Measurements from ENCODE around the gene ARID1B. TPM values are rescaled to one million over a fixed set of nuclear protein-coding genes. Genes with fewer than 3 reads are reported as not detected.

The ARID1B gene
- total RNA-seq, 1 donor from 2014 or later, result 16.3 TPM

DNA sequence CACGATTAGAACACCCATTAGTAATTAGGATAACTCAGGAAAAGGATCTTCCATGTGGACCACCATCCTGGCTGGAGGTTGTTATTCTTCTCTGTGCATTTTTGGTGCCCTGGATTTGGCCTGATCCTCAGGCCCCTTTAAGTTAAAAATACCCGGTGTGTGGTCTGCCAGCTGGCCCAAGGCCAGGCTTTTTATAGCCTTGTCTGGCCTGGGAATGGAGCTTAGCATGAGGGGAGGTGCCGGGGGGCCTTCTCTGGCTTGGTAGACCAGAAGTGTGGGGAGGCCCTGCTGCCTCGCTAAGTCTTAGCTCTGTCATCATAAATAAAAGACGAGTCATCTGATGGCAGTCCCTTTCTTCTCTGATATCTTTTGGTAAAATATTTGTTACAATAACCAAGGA, 71.4 kb downstream of the ARID1B start:
- Histone ChIP-seq H3K4me3 (ENCODE audit: low read depth, low read length) (no peak overlapping the region), H3K27me3 (ENCODE audit: control insufficient read depth, insufficient read depth, low read length) (no peaks in the 10 kb centered on the region), H3K36me3 (ENCODE audit: control insufficient read depth, insufficient read depth, low read length) (no peaks in the 10 kb centered on the region)
- DNase-seq (ENCODE audit: low read depth), result no peak
- FAIRE-seq, result no peak
- no peak for TF ChIP-seq CTCF (IDR thresholded peaks at IDR 0.05; ENCODE audit: insufficient read depth, low read length, severe bottlenecking)

DNA sequence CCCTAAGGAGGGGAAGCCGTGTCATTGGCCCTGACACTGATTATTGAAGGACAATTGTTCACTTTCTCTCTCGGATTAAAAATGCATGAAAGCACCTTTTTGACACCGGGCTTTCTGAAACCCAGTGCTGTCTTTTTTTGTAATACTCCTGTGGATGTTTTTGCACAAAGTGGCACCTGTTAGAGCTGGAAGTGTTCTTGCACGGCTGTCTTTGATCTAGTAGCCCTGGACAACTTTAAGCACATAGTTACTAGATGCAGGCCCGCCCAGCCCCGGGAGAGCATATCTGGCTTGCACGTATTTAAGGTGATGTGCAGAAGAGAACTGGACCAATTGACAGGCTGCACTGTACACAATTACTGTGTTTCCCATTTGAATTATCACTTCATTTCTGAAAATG, 72.6 kb downstream of the ARID1B start:
- FAIRE-seq, result no peak
- no peak for DNase-seq (ENCODE audit: low read depth)

GRCh38 chr6:156850353-156850752, 73.2 kb downstream of the ARID1B start:
- TF ChIP-seq CTCF (IDR thresholded peaks at IDR 0.05; ENCODE audit: insufficient read depth, low read length, severe bottlenecking), result no peak
- H3K36me3 ChIP-seq (ENCODE audit: control insufficient read depth, insufficient read depth, low read length), result no peaks in the 10 kb centered on the region
- DNase-seq (ENCODE audit: low read depth) (no peak), FAIRE-seq (no peak)
- H3K27me3 ChIP-seq (ENCODE audit: control insufficient read depth, insufficient read depth, low read length), result no peaks in the 10 kb centered on the region
- H3K4me3 ChIP-seq (ENCODE audit: low read depth, low read length), result no peak overlapping the region

More for the DNA sequence above, 72.6 kb downstream of the ARID1B start:
- TF ChIP-seq CTCF (IDR thresholded peaks at IDR 0.05; ENCODE audit: insufficient read depth, low read length, severe bottlenecking), result no peak
- no peaks in the 10 kb centered on the region for H3K36me3 ChIP-seq (ENCODE audit: control insufficient read depth, insufficient read depth, low read length)
- H3K4me3 ChIP-seq (ENCODE audit: low read depth, low read length), result no peak overlapping the region
- H3K27me3 ChIP-seq (ENCODE audit: control insufficient read depth, insufficient read depth, low read length), result no peaks in the 10 kb centered on the region

DNA sequence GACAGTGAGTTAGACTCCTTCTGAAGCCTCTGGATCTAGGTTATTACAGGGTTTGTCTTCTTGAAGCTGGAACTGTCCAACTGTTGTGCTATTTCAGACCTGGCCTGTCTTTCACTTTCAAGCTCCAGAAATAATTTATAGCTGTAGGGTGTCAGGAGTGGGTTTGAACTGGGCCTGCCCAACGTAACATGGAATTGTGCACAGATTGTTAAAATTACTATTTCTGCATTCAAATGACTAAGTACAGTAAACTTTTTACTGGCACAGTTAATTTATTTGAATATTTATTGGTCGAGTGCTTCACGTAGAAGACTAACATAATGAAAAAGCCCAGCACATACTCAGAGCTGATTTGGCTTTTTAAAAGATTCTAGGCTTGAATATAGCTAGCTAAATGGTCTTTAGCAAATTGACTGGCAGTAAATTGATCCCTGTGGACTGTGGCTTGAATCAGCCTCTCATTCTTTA, 74.3 kb downstream of the ARID1B start:
- no peak for TF ChIP-seq CTCF (IDR thresholded peaks at IDR 0.05; ENCODE audit: insufficient read depth, low read length, severe bottlenecking)
- H3K4me3 ChIP-seq (ENCODE audit: low read depth, low read length), result no peak overlapping the region
- no peaks in the 10 kb centered on the region for H3K27me3 ChIP-seq (ENCODE audit: control insufficient read depth, insufficient read depth, low read length)
- no peaks in the 10 kb centered on the region for H3K36me3 ChIP-seq (ENCODE audit: control insufficient read depth, insufficient read depth, low read length)
- FAIRE-seq, result no peak
- DNase-seq (ENCODE audit: low read depth), result no peak

DNA sequence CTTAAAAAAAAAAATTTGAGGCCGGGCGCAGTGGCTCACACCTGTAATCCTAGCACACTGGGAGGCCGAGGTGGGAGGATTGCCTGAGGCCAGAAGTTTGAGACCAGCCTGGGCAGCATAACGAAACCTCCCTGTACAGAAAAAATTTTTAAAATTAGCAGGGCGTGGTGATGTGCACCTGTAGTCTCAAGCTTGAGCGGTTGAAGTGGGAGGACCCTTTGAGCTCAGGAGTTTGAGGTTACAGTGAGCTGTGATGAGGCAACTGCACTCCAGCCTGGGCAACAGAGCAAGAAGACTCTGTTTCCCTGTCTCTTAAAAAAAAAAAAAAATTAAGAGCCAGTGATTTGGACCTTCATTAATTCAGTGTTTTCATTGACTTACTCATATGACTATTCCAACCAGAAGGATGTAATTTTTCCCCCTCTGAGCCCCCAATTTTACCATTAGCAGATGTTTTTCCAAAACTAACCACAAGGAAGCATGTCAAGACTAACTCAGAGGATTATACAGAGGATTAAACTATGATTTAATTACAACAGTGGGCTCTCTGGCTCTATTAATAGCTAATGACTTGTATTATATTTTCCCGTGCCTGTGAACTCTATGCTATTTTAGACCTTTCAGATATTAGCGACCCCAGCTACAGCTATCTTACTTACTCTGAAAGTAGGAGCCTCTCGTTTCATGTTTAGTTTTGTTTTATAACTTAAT, 75.1 kb downstream of the ARID1B start:
- Histone ChIP-seq H3K36me3 (ENCODE audit: control insufficient read depth, insufficient read depth, low read length) (no peaks in the 10 kb centered on the region), H3K4me3 (ENCODE audit: low read depth, low read length) (no peak overlapping the region), H3K27me3 (ENCODE audit: control insufficient read depth, insufficient read depth, low read length) (no peaks in the 10 kb centered on the region)
- no peak for TF ChIP-seq CTCF (IDR thresholded peaks at IDR 0.05; ENCODE audit: insufficient read depth, low read length, severe bottlenecking)
- no peak for FAIRE-seq
- DNase-seq (ENCODE audit: low read depth), result no peak

DNA sequence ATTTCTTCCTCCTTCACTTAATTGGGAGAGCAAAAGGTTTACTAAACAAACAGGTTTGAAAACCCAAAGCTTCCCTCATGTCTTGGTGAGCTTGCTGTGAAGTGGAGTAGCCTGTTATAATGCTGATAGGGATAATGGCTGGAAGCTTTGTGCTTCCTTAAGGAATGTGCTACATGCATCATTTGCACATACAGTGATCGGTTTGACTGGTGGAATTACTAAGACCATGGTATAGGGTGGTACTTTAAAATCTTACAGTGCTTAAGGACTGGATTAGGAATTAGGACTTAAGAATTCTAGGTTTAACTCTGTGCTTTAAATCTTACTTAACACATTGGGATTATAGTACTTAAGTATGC, 75.7 kb downstream of the ARID1B start:
- Histone ChIP-seq H3K4me3 (ENCODE audit: low read depth, low read length) (no peak overlapping the region), H3K27me3 (ENCODE audit: control insufficient read depth, insufficient read depth, low read length) (no peaks in the 10 kb centered on the region), H3K36me3 (ENCODE audit: control insufficient read depth, insufficient read depth, low read length) (no peaks in the 10 kb centered on the region)
- no peak for DNase-seq (ENCODE audit: low read depth)
- no peak for TF ChIP-seq CTCF (IDR thresholded peaks at IDR 0.05; ENCODE audit: insufficient read depth, low read length, severe bottlenecking)
- no peak for FAIRE-seq
